ENCODE data around the gene VGLL4.

DNA sequence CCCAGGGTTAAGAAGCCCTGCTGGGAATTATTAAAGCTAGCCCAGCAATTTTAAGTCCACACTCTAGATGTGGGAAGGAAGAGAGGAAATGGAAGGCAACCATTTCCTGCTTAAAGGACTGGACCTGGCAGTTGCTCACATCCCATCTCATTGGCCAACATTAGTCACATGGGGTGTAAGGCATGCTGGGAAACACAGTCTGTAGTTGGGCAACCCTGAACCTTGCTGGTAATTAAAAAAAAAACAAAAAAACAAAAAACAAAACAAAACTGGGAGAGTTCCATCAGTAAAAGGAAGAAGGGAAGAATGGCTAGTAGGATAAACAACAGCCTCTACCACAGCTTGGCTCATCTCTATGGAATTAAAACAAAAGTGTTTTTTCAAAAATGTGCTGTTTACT is 136.0 kb downstream of the VGLL4 start:
- TF ChIP-seq, protein P1, sequence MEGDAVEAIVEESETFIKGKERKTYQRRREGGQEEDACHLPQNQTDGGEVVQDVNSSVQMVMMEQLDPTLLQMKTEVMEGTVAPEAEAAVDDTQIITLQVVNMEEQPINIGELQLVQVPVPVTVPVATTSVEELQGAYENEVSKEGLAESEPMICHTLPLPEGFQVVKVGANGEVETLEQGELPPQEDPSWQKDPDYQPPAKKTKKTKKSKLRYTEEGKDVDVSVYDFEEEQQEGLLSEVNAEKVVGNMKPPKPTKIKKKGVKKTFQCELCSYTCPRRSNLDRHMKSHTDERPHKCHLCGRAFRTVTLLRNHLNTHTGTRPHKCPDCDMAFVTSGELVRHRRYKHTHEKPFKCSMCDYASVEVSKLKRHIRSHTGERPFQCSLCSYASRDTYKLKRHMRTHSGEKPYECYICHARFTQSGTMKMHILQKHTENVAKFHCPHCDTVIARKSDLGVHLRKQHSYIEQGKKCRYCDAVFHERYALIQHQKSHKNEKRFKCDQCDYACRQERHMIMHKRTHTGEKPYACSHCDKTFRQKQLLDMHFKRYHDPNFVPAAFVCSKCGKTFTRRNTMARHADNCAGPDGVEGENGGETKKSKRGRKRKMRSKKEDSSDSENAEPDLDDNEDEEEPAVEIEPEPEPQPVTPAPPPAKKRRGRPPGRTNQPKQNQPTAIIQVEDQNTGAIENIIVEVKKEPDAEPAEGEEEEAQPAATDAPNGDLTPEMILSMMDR (IDR thresholded peaks at IDR 0.05), result no peak
- TF ChIP-seq POLR2AphosphoS5 (IDR thresholded peaks at IDR 0.05), result no peak

All from prostate gland (tissue), 2 donors.